Adipocyte (in vitro differentiated cells): ENCODE measurements around the gene MRPL10.

Experiments used
- DNase-seq: peaks from one replicate; pipeline ENCODE4 v3.0.0-alpha.2; 2015; ENCODE audit warnings: low read depth
- H3K27me3 ChIP-seq: replicated peaks from 2 replicates; pipeline ENCODE4 v1.7.0; 2013; ENCODE audit warnings: mild to moderate bottlenecking, low read length, moderate library complexity; ENCODE audit not compliant: control insufficient read depth, insufficient read depth
- H3K36me3 ChIP-seq: 2 replicates; pipeline ENCODE4 v1.7.0; 2013; ENCODE audit warnings: low read length, mild to moderate bottlenecking, moderate library complexity; ENCODE audit not compliant: control insufficient read depth, insufficient read depth, severe bottlenecking
- H3K4me1 ChIP-seq: 2 replicates; pipeline ENCODE4 v1.7.0; 2013; ENCODE audit warnings: mild to moderate bottlenecking, low read length, moderate library complexity; ENCODE audit not compliant: control insufficient read depth, insufficient read depth
- H3K4me3 ChIP-seq: 2 replicates; pipeline ENCODE4 v1.7.0; 2013; ENCODE audit warnings: mild to moderate bottlenecking, low read length, moderate library complexity
- H3K9ac ChIP-seq: 2 replicates; pipeline ENCODE4 v1.7.0; 2013; ENCODE audit warnings: mild to moderate bottlenecking, low read length, moderate library complexity
- H3K9me3 ChIP-seq: 2 replicates; pipeline ENCODE4 v1.7.0; 2013; ENCODE audit warnings: mild to moderate bottlenecking, low read length, moderate library complexity; ENCODE audit not compliant: control insufficient read depth

Gene MRPL10

GRCh38 chr17:47818002-47818695 lies 13.2 kb downstream of the MRPL10 start:
- H3K27me3 ChIP-seq = no peaks in the 10 kb centered on the region
- H3K9me3 ChIP-seq = no peaks in the 10 kb centered on the region
- no peak overlapping the region for H3K4me3 ChIP-seq
- DNase-seq = no peak
- H3K4me1 ChIP-seq = peaks cover 13% of the 10 kb centered on the region
- no peak overlapping the region for H3K9ac ChIP-seq
- peaks cover 1% of the 10 kb centered on the region for H3K36me3 ChIP-seq

DNA sequence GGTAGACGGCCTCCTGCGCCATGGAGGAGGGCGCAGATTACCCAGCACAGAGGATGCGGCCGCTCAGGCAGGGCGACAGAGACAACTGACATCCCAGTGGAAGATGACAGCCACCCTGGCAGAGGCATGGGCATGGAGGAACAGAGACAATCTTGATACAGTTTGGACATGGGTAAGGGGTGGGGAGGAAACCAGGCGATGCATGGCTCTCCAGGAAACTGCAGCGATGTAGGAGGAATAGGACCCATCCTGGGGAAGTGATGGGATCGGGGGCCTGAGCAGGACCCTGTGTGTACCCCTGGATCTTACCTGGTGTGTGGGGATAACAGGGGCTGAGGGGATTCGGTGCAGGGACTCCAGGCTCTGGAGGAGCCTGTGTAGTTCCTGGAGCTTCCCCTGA lies 14.4 kb downstream of the MRPL10 start:
- H3K36me3 ChIP-seq = no peaks in the 10 kb centered on the region

DNA sequence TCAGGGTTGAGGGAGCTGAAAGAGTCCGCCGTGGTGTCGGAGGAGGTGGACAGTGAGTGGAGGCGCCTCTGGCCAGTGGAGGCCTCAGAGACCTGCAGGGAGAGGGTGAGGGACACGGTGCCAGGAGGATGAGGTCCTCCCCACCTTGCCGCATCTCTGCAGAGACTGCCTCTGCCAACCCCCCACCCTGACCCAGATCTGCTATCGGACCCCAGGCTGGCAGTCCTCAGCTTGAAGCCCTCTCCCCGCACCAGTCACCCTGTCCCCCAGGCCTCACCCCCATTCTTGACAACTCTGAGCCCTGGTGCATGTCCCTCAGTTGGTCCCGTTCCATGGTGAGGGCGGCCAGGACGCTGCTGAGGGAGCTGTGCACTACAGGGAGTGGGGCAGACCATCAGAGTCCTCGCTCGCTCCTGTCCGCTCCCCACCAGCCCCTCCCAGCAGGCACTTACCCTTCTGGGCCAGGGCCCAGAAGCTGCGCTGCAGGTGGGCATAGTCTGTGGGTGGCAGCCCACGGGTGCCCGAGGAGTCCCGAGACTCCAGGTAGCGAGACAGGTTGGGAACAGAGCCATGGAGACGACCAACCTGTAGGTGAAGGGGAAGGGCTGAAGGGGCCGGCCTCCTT lies 15.1 kb downstream of the MRPL10 start:
- H3K4me1 ChIP-seq = peaks cover 4% of the 10 kb centered on the region
- no peaks in the 10 kb centered on the region for H3K9me3 ChIP-seq
- no peak overlapping the region for H3K9ac ChIP-seq
- H3K36me3 ChIP-seq = no peaks in the 10 kb centered on the region
- DNase-seq = no peak
- H3K27me3 ChIP-seq = no peaks in the 10 kb centered on the region
- no peak overlapping the region for H3K4me3 ChIP-seq

More for the DNA sequence above, 14.4 kb downstream of the MRPL10 start:
- DNase-seq = no peak
- H3K27me3 ChIP-seq = no peaks in the 10 kb centered on the region
- H3K4me1 ChIP-seq = peaks cover 8% of the 10 kb centered on the region
- H3K9ac ChIP-seq = no peak overlapping the region
- H3K9me3 ChIP-seq = no peaks in the 10 kb centered on the region
- H3K4me3 ChIP-seq = no peak overlapping the region

GRCh38 chr17:47815106-47815918 lies 16.0 kb downstream of the MRPL10 start:
- H3K9me3 ChIP-seq = no peaks in the 10 kb centered on the region
- peaks cover 9% of the 10 kb centered on the region for H3K4me1 ChIP-seq
- no peak overlapping the region for H3K4me3 ChIP-seq
- H3K9ac ChIP-seq = no peak overlapping the region
- no peak for DNase-seq
- H3K36me3 ChIP-seq = no peaks in the 10 kb centered on the region
- no peaks in the 10 kb centered on the region for H3K27me3 ChIP-seq

DNA sequence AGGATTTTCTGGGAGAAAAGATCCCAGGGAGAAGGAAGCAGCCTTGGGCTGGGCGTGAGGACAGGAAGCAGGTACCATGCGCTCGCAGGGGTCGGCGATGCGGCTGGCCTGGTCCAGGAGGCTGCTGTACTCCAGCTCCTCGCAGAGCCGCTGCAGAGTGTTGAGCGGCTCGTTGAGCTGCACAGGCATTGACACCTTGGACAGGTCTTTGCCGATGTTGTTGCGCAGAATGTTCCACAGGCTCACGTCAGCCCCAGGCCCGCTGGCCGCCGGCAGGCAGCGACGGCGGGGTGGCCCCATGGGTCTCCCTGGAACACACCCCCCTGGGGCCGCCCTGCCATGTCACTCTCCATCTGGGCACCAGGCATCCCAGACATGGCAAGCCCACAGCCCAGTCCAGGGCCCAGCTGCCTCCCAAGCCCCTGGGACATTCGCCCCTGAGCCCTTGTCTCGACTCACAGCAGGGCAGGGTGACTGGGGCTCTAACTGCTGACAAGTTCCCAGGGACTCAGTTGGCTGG lies 17.8 kb downstream of the MRPL10 start:
- Histone ChIP-seq H3K36me3 (no peaks in the 10 kb centered on the region), H3K9me3 (no peaks in the 10 kb centered on the region), H3K4me3 (no peak overlapping the region), H3K27me3 (no peaks in the 10 kb centered on the region), H3K4me1 (peaks cover 22% of the 10 kb centered on the region), H3K9ac (no peak overlapping the region)
- DNase-seq = no peak

DNA sequence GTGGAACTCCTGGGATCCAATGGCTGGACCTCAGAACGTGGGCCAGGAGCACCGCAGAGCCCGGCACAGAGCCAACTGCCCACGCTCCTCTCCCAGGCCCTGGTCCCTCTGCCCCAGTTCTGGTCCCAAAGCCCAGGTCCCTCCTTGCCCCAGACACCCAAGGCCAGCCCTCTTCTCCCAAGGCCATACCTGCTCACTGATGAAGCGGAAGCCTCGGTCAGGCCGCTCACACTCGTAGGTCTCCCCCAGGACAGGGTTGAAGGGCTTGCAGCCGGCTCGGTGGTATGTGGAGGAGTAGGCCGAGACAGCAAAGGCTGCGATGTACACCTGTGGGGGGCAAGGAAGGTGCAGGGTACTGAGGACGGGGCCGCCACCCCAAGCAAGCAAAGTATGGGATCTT lies 18.3 kb downstream of the MRPL10 start:
- no peaks in the 10 kb centered on the region for H3K27me3 ChIP-seq
- H3K9me3 ChIP-seq = no peaks in the 10 kb centered on the region
- peaks cover 22% of the 10 kb centered on the region for H3K4me1 ChIP-seq
- H3K36me3 ChIP-seq = no peaks in the 10 kb centered on the region
- H3K4me3 ChIP-seq = no peak overlapping the region
- H3K9ac ChIP-seq = no peak overlapping the region
- no peak for DNase-seq

GRCh38 chr17:47812146-47812920 lies 19.0 kb downstream of the MRPL10 start:
- H3K27me3 ChIP-seq = no peaks in the 10 kb centered on the region
- no peak overlapping the region for H3K4me3 ChIP-seq
- no peak for DNase-seq
- H3K36me3 ChIP-seq = no peaks in the 10 kb centered on the region
- peaks cover 22% of the 10 kb centered on the region for H3K4me1 ChIP-seq
- H3K9me3 ChIP-seq = no peaks in the 10 kb centered on the region
- no peak overlapping the region for H3K9ac ChIP-seq

DNA sequence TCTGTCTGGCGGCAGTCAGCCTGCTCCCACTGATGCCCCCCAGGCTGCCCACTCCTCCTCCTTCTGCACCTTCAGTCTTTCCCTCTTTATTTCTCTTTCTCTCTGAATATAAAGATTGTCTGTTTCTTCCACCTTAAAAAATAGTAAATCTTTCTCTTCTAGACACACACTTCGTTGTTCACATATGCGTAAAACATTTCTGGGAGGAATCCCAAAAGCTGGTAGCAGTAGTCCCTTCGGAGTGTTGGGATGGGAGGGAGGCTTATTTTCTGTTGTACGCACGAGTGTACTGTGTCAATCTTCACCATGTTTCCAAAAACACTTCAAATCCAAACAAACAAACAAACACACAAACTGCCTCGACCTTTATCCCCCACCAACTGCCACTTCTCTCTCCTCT lies 19.6 kb downstream of the MRPL10 start:
- H3K4me3 ChIP-seq = no peak overlapping the region
- H3K4me1 ChIP-seq = peaks cover 22% of the 10 kb centered on the region
- no peak for DNase-seq
- peaks cover 5% of the 10 kb centered on the region for H3K27me3 ChIP-seq
- H3K9ac ChIP-seq = no peak overlapping the region
- H3K36me3 ChIP-seq = peaks cover 2% of the 10 kb centered on the region
- no peaks in the 10 kb centered on the region for H3K9me3 ChIP-seq

GRCh38 chr17:47810901-47811635 lies 20.3 kb downstream of the MRPL10 start:
- Histone ChIP-seq H3K27me3 (peaks cover 9% of the 10 kb centered on the region), H3K9ac (no peak overlapping the region), H3K36me3 (peaks cover 2% of the 10 kb centered on the region), H3K9me3 (no peaks in the 10 kb centered on the region), H3K4me1 (peaks cover 22% of the 10 kb centered on the region), H3K4me3 (no peak overlapping the region)
- no peak for DNase-seq

GRCh38 chr17:47810200-47810821 lies 21.0 kb downstream of the MRPL10 start:
- Histone ChIP-seq H3K27me3 (peaks cover 9% of the 10 kb centered on the region), H3K36me3 (peaks cover 2% of the 10 kb centered on the region), H3K9me3 (no peaks in the 10 kb centered on the region), H3K4me1 (peaks cover 22% of the 10 kb centered on the region), H3K4me3 (no peak overlapping the region), H3K9ac (no peak overlapping the region)
- peak; percentile 75 for DNase-seq
